OCI-LY1 (cell line): ENCODE data around the gene MCF2L.

Source experiments
- H2AFZ ChIP-seq: fragments of 200-600 bp; sonication (generic), shearing (Covaris generic); 2 replicates; pipeline ENCODE4 v1.6.0; 2014; ENCODE audit warnings: antibody characterized with exemption, mild to moderate bottlenecking, low read length
- H3F3A ChIP-seq: fragments of 200-600 bp; sonication (generic), shearing (Covaris generic); 2 replicates; pipeline ENCODE4 v1.6.0; 2014; ENCODE audit warnings: mild to moderate bottlenecking, antibody characterized with exemption, low read length, moderate library complexity; ENCODE audit not compliant: insufficient read depth
- H3K27ac ChIP-seq: fragments of 200-600 bp; sonication (generic); 2 replicates; pipeline ENCODE4 v1.5.1; 2014; ENCODE audit warnings: low read length, mixed run types, mild to moderate bottlenecking, low read depth; ENCODE audit not compliant: poor library complexity, severe bottlenecking
- H3K27me3 ChIP-seq: fragments of 200-600 bp; sonication (generic); 2 replicates; pipeline ENCODE4 v1.6.0; 2014; ENCODE audit warnings: antibody characterized with exemption, mild to moderate bottlenecking, low read length, moderate library complexity; ENCODE audit not compliant: insufficient read depth
- H3K36me3 ChIP-seq: fragments of 200-600 bp; sonication (generic); 2 replicates; pipeline ENCODE4 v1.6.1; 2014; ENCODE audit warnings: mild to moderate bottlenecking, antibody characterized with exemption, low read length, moderate library complexity, mixed read lengths; ENCODE audit not compliant: insufficient read depth
- H3K4me1 ChIP-seq: fragments of 200-600 bp; sonication (generic); 2 replicates; pipeline ENCODE4 v1.5.1; 2014; ENCODE audit warnings: mild to moderate bottlenecking, low read length, moderate library complexity; ENCODE audit not compliant: insufficient read depth, severe bottlenecking
- H3K4me2 ChIP-seq: fragments of 200-600 bp; sonication (generic), shearing (Covaris generic); 2 replicates; pipeline ENCODE4 v1.6.1; 2014; ENCODE audit warnings: low read length
- H3K4me3 ChIP-seq: fragments of 200-600 bp; sonication (generic); 2 replicates; pipeline ENCODE4 v1.5.1; 2014; ENCODE audit warnings: low read length, low read depth, mild to moderate bottlenecking, mixed read lengths; ENCODE audit not compliant: poor library complexity, severe bottlenecking
- H3K79me2 ChIP-seq: fragments of 200-600 bp; shearing (Covaris generic); 2 replicates; pipeline ENCODE4 v1.6.1; 2016; ENCODE audit warnings: mixed run types, low read length, mixed read lengths; ENCODE audit not compliant: insufficient read depth
- H3K9ac ChIP-seq: fragments of 200-600 bp; sonication (generic), shearing (Covaris generic); 2 replicates; pipeline ENCODE4 v1.6.1; 2014; ENCODE audit warnings: mild to moderate bottlenecking, low read length, mixed read lengths
- H3K9me2 ChIP-seq: fragments of 200-600 bp; sonication (generic), shearing (Covaris generic); 2 replicates; pipeline ENCODE4 v1.6.1; 2014; ENCODE audit warnings: low read depth, mild to moderate bottlenecking, low read length, mixed read lengths
- H3K9me3 ChIP-seq: fragments of 200-600 bp; shearing (Covaris generic); 2 replicates; pipeline ENCODE4 v1.6.1; 2014; ENCODE audit warnings: low read length, mixed read lengths
- H4K20me1 ChIP-seq: fragments of 200-600 bp; sonication (generic), shearing (Covaris generic); 2 replicates; pipeline ENCODE4 v1.6.0; 2016; ENCODE audit warnings: mild to moderate bottlenecking, low read length; ENCODE audit not compliant: insufficient read depth
- EZH2 ChIP-seq: fragments of 200-600 bp; sonication (generic), shearing (Covaris generic); IDR thresholded peaks from 2 replicates; pipeline ENCODE4 v1.8.0; 2017; ENCODE audit warnings: borderline replicate concordance, mixed run types, mild to moderate bottlenecking, antibody characterized with exemption, low read length, moderate library complexity, mixed read lengths
- TF ChIP-seq, protein P1 (sequence below): fragments of 200-600 bp; sonication (generic), shearing (Covaris generic); IDR thresholded peaks from 2 replicates; pipeline ENCODE4 v1.5.1; 2017; ENCODE audit warnings: mild to moderate bottlenecking, antibody characterized with exemption, low read length, moderate library complexity, mixed read lengths

The MCF2L gene

DNA sequence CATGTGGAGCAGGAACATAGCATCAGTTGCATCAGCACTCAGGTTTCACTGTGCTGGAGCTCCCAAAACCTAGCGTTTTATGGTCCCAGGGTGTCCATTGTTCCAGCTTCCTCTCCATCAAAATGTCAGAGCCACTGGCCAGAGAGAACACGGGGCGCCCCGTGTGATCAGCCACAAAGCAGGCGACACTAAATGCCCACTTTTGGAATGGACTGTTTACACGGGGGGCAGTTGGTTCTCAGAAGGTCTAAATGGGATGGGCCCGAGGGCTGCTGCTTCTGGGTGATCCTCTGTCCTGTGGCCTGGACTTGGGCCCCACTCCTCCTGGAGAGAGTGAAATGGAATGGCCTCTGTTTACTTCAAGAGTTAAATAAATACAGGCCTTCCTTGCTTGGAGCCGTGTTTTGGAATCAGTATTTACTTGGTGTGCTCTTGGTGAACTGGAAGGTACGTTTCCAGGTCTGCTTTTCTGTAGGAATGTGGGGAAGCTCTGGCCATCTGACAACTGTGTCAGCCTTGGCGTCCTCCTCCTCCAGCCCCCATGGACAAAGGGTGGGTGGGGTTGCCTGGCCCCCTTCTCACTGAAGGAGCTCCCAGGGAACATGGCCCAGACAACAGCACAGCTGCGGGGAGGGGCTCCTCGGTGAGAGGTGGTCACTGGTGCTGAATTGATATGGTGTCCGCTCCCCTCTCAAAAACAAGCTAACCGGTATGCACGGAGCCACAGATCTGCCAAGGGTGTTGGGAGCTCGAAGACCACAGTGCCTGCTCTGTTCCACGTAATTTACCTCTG is 16.1 kb upstream of the MCF2L start:
- no peaks in the 10 kb centered on the region for H4K20me1 ChIP-seq
- H3K9ac ChIP-seq, result no peak overlapping the region
- no peaks in the 10 kb centered on the region for H3K36me3 ChIP-seq
- H3K4me2 ChIP-seq, result no peak overlapping the region
- H3K4me3 ChIP-seq, result no peak overlapping the region
- no peaks in the 10 kb centered on the region for H3K9me2 ChIP-seq
- no peak overlapping the region for H2AFZ ChIP-seq
- no peaks in the 10 kb centered on the region for H3K4me1 ChIP-seq
- no peaks in the 10 kb centered on the region for H3K27me3 ChIP-seq
- H3F3A ChIP-seq, result no peaks in the 10 kb centered on the region
- TF ChIP-seq EZH2, result no peak
- TF ChIP-seq, protein P1, sequence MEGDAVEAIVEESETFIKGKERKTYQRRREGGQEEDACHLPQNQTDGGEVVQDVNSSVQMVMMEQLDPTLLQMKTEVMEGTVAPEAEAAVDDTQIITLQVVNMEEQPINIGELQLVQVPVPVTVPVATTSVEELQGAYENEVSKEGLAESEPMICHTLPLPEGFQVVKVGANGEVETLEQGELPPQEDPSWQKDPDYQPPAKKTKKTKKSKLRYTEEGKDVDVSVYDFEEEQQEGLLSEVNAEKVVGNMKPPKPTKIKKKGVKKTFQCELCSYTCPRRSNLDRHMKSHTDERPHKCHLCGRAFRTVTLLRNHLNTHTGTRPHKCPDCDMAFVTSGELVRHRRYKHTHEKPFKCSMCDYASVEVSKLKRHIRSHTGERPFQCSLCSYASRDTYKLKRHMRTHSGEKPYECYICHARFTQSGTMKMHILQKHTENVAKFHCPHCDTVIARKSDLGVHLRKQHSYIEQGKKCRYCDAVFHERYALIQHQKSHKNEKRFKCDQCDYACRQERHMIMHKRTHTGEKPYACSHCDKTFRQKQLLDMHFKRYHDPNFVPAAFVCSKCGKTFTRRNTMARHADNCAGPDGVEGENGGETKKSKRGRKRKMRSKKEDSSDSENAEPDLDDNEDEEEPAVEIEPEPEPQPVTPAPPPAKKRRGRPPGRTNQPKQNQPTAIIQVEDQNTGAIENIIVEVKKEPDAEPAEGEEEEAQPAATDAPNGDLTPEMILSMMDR, result no peak
- H3K79me2 ChIP-seq, result no peaks in the 10 kb centered on the region
- no peaks in the 10 kb centered on the region for H3K9me3 ChIP-seq
- H3K27ac ChIP-seq, result no peak overlapping the region

GRCh38 chr13:112953591-112954487 is 15.2 kb upstream of the MCF2L start:
- Histone ChIP-seq H3K27me3 (no peaks in the 10 kb centered on the region), H2AFZ (no peak overlapping the region), H3K9me3 (no peaks in the 10 kb centered on the region), H3K27ac (no peak overlapping the region), H3K79me2 (no peaks in the 10 kb centered on the region), H3K4me3 (no peak overlapping the region), H3K4me2 (no peak overlapping the region), H3K36me3 (no peaks in the 10 kb centered on the region), H3K9ac (no peak overlapping the region), H3F3A (no peaks in the 10 kb centered on the region), H4K20me1 (no peaks in the 10 kb centered on the region), H3K9me2 (no peaks in the 10 kb centered on the region), H3K4me1 (no peaks in the 10 kb centered on the region)
- TF ChIP-seq, protein P1, result no peak
- TF ChIP-seq EZH2, result no peak

- no peak overlapping the region for H3K27ac ChIP-seq
- no peaks in the 10 kb centered on the region for H3K79me2 ChIP-seq
- H3K9me2 ChIP-seq, result no peaks in the 10 kb centered on the region
- no peak for TF ChIP-seq EZH2
- TF ChIP-seq, protein P1, result no peak
- H3K4me2 ChIP-seq, result no peak overlapping the region
- no peak overlapping the region for H2AFZ ChIP-seq
- H3K9ac ChIP-seq, result no peak overlapping the region
- no peak overlapping the region for H3K4me3 ChIP-seq
- no peaks in the 10 kb centered on the region for H3K9me3 ChIP-seq
- H3K4me1 ChIP-seq, result no peaks in the 10 kb centered on the region
- H4K20me1 ChIP-seq, result no peaks in the 10 kb centered on the region
- no peaks in the 10 kb centered on the region for H3K27me3 ChIP-seq
- no peaks in the 10 kb centered on the region for H3F3A ChIP-seq
- H3K36me3 ChIP-seq, result no peaks in the 10 kb centered on the region
Observed at GRCh38 chr13:112954488-112955270, 14.3 kb upstream of the MCF2L start.
